Measurements from ENCODE around the gene NCOA7.
"Not testable (repeated sequence)": the region's sequence is repeated elsewhere in the genome, so short reads cannot be mapped to it uniquely, and the experiment has no call there.

NCOA7 gene

DNA sequence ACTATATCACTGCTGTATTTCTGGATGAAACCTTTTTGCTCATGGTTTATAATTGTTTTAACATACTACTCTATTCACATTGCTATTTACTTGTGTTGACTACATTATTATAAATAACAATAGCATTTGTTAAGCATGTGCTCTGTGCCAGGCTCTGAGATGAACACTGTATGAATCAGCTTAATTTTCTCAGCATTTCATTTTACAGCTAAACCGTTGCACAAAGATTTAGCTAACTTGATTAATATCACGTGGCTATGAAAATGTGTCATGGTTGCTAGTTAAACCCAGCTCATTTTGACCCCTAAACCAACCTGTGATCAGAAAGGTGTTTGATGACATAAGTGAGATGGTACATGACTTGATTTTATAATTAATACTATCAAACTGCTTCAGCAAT, 77.5 kb downstream of the NCOA7 start:
- no peak for DNase-seq (ENCODE audit: low read depth in 2 of 2)

DNA sequence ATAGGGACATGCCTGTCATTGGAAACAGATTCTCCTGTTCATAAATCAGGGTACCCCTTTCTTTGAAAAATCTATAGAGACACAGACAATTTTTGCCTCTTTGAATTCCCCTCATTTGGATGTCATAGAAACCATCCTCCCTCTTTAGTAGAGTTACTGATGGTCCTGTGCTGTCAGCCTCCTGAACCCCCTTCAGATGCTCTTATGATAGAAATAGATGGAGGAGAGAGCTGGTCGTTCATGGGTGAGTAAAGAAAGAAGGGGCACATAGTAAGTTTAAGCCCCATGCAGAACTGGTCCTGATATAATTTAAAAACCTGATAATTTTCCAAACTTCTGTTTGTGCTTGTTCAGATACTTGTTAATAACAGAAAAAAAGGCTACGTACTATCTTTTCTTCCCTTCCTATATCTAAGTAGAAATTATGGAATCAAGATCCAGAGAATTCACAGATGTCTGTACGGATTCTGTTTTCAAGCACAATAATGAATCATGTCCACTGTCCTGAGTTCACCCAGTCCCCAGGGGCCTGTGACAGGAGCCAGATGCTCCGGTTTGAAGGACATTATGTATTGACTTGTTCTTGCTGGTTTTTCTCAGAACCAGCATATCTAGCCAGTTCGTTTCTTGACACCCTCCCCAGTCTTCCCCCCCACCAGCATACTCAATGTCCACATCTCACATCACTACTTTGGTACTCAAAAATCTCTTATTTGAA, 78.1 kb downstream of the NCOA7 start:
- DNase-seq (ENCODE audit: low read depth in 2 of 2) = no peak

DNA sequence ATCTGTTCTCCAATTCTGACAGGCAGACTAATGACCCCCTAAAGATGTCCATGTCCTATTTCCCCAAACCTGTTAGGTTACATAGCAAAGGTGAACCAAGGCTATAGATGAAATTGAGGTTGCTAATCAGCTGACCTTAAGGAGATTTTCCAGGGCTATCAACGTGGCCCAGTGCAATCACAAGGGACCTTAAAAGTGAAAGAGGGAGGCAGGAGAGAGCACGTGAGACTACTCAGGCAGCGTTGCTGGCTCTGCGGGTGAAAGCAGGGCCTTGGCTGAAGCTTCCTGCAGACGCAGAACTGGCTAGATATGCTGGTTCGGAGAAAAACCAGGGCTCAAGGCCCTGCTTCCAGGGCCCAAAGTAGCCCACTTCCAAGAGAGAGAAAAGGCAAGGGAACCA, 78.7 kb downstream of the NCOA7 start:
- no peak for DNase-seq (ENCODE audit: low read depth in 2 of 2)

DNA sequence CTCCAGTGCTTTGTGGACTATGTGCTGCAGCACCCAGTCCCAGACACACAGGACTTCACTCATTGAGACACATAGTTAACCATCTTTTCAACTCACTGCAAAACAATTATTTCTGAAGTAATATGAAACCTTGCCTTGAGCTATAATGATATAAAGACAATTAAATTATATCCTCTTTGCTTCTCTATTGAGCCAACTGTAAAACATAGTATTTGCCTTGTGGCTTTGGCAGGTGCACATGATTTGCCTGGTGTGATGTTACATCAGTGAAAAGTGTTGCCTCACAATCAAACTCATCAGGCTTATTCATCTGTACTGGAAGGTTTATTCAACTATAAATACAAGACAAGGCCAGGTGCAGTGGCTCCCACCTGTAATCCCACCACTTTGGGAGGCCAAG, 80.6 kb downstream of the NCOA7 start:
- no peak for DNase-seq (ENCODE audit: low read depth in 2 of 2)

DNA sequence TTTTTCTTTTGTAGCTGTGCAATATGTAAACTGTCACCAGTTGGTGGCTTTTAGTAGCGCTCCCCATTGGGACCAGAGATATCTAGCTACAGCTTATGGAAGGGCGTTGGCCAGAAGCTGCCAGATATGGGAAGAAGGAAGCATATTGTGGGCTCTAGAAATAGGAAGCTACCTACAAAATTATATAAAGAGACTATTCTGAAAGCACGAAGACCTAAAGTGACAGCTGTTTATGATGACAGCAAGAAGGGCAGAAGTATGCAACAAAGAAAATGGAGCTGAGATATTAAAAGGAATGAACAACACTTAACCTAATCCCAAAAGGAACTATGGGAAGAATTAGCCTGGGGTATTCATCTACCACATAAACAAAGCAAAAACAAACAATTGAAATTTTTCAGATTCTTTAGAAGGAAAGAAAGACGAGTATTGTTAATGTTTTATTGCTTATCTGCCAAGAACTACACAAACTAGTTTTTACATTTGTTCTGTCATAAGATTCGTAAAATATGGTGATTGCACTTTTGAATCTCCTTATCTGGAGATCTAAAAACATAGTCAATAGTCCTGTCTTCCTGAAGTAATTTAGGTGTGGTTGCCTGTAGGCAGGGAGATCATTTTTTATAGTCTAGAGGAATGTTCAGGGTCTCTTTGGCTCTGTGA, 81.6 kb downstream of the NCOA7 start:
- DNase-seq (ENCODE audit: low read depth in 2 of 2) = no peak

DNA sequence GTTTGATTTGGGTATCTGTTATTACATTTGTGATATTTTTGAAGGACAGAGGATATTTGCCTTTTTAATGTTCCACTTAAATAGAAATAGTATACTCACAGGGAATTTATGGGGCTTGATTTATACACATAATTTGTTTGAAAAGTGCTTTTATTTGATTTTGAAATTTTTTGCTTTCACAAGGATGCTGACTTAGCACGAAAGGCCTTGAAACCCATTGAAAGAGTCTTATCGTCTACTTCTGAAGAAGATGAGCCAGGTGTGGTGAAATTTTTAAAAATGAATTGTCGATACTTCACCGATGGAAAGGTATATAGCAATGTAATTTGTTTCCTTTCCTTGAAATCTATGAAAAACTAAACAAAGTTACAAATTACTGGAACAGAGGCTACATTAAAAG, 91.5 kb downstream of the NCOA7 start:
- DNase-seq (ENCODE audit: low read depth in 2 of 2) = no peak

DNA sequence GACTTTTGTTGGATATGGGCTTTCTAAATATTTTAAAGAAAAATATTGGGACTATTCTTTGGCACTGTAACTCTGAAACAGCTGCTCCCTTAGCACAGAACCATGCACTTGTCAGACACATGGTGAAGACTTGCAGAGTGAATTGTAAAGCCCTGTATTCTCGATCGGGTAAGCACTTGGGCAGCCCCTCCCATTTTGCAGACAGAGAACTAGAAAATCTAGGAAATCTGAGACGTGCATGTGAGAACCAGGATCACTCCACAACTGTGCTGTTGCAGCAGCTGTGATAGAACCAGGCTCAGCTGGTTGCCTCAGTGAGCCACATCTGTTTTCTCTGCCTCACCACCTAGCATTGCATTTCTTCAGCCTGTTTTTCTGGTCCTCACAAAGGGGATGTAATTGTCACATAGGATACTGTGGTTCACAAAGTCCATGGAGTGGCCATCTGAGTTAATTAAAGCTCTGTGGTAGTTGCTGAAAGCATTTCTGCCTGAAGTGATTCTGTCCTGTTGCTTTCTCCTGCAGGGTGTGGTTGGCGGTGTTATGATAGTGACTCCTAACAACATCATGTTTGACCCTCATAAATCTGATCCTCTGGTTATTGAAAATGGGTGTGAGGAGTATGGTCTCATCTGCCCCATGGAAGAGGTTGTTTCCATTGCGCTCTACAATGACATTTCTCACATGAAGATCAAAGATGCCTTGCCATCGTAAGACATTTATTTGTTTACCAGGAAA, 94.0 kb downstream of the NCOA7 start:
- no peak for DNase-seq (ENCODE audit: low read depth in 2 of 2)

DNA sequence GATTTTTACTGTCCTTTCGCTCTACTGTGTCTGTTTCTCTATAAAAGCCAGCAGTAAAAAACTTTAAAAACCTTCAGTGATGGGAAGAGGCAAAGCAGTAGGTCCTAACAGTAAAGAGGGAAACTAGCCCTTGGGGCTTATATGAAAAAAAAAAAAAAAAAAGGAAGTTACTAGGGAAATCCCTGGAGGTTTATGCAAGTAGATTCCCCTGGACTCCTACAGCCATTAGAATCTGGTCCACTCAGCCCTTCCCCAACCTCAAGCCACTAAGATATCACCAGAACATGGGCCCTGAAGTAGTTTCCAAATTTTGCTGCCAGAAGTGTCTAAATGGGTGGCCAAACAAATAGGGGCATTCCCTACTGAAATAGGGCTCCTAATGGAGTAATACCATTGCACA, 95.3 kb downstream of the NCOA7 start:
- DNase-seq (ENCODE audit: low read depth in 2 of 2) = no peak

DNA sequence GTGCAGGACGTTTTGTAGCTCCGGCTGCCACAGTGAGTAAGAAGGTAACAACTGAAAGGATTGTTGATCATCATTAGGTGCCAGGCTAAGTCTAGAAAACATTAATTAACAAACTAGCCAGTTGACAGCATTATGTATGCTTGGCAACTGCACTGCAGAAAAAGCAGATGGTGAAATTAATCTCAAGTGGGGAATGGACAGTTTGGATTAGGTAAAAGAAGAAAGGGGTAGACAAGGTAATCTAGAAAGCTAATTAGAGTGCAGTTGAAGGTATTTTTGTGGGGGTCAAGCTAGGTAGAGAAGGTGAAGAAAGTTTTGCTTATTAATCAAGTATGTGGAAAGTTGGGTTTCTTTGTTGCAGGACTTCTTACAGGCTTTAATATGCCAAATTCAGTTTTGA, 96.2 kb downstream of the NCOA7 start:
- no peak for DNase-seq (ENCODE audit: low read depth in 2 of 2)

DNA sequence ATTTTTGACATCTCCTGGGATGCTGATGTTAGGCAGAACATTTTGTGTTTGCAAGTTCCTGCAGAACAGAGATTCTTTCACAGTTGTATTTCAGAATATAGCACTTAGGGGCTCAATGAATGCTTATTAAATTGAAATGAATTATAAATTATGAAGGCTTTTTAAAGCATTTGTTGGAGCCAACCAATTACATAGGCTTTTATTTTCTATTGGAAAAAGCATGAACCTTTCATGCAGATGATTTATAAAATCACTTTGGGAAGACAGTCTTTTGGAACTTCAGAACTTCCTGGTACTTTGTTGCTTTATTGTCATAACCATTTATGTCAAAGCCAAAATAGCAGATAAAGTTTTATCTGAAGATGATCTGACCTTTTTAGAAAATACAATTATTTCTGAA, 96.6 kb downstream of the NCOA7 start:
- no peak for DNase-seq (ENCODE audit: low read depth in 2 of 2)

DNA sequence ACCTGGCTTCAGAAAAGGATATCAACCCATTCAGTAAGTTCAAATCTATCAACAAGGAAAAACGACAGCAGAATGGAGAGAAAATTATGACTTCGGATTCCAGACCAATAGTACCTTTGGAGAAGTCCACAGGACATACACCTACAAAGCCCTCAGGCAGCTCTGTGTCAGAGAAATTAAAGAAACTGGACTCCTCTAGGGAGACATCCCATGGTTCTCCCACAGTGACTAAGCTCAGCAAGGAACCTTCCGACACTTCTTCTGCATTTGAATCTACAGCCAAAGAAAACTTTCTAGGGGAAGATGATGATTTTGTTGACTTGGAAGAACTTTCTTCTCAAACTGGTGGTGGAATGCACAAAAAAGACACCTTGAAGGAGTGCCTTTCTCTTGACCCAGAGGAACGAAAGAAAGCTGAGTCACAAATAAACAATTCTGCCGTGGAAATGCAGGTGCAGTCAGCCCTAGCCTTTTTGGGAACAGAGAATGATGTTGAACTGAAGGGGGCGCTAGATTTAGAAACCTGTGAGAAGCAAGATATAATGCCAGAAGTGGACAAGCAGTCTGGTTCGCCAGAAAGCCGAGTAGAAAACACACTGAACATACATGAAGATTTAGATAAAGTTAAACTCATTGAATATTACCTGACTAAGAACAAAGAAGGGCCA, 98.4 kb downstream of the NCOA7 start:
- DNase-seq (ENCODE audit: low read depth in 2 of 2) = peak in 1 of 2 donors; percentile 7

DNA sequence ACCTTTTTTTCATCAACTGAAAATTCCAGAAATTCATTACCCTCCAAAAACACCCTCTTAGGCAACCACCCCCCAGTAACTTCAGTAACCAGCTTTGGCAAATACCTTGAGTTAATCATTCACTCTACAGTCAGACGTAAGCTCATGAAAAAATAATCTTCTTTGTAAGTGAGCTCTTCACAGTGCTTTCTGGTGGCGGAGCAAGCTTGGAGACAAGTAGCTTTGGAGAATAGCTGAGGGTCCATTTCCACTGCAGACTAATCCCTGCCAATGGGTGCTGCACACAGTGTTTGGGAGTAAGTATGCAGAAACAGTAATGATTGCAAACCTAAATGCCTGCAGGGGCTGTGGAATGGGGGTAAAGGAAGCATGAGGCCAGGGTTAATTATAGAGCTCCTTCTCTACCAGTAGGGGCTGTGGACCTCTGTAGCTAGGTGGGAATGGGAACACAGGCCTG, 109.0 kb downstream of the NCOA7 start:
- DNase-seq (ENCODE audit: low read depth in 2 of 2) = no peak

DNA sequence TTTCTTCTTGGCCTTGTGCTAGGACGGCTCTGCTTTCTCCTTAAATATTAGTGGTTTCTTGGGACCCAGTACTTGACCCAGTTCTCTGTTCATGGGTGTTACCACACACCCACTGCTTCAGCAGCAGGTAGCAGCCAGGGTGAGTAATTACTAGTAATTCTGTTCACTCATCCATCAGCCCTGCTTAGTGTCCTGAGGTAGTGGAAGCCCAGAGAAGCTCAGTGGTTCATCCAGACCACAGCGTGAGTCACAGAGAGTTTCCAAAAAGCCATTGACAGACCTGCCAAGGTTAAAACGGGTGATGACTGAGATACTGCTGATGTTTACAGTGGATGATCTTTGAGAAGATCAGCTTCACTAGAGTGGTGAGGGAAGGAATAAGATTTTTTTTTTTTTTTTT, 114.1 kb downstream of the NCOA7 start:
- DNase-seq (ENCODE audit: low read depth in 2 of 2) = peak in 1 of 2 donors; percentile 34

DNA sequence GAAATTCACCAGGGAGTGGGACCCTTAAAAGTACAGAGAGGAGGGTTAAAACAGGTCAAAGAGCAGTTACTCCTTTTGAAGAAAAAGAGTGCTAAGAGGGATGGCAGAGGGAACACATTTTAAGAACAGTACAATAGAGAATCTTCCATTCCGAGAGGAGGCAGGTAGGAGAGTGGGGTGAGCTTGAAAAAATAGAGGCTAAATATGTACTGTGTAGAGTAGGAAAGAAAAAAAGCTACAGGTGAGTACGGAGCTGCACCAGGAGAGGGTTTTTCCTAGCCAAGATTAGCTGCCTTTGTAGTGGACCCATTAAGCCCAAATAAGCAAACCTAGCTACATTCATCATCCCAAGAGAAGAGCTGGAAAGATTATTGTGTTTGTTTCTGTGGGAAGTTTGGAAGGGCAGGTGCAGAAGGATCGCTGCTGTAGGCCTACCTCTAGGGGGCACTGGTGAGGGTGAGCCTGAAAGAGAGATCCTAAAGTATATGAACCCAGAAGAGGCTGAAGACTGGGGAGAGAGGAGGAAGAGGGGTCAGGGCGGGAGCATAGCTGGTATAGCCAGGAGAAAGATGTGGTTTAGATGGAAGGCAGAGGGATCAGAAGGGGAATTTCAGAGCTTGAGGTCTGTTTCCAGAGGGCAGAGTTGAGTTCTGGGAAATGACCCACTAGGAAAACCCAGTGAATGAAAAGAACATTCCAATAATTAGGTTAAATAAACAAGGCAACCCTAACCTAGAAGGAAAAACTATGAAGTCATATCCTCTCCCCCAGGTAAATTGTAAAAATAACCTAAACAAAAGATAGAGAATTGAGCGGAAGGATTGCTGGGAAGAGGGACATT, 115.6 kb downstream of the NCOA7 start:
- DNase-seq (ENCODE audit: low read depth in 2 of 2) = peak; percentile 36 to 39

DNA sequence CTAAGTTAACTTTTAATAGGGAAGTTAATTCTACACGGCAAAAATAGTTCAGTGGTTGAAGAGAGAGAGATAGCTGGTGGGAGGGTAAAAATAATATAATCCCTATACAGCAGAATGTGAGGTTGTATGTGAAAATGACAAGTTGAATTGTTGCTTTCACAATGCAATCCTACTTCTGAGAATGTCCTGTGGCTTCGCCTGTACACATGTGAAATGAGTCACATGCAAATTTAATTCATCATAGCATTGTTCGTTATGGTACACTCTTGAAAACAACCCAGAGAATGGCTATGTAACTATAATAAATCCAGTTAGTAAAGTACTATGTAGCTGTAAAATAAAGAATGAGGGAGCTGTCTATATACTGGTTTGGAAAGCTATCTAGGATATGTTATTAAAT, 119.8 kb downstream of the NCOA7 start:
- no peak for DNase-seq (ENCODE audit: low read depth in 2 of 2)

DNA sequence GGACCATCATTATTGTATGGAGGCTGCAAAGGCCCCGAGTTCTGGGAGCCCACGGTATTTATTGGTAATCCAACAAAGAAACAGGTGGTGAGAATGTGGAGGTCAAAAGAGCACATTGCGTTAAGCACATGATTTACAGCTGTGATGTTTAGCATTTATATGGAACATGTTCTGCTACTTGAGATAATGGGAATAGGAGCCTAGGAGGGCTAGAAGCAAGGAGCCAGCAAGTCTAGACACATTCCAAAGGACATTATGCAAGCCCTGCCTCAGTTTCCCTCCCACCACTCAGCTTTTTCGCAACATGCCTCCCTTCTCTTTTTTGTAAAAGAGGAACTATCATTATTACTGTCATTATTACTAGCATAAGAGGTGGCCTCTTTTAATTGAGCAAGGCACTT, 120.3 kb downstream of the NCOA7 start:
- DNase-seq (ENCODE audit: low read depth in 2 of 2) = not testable (repeated sequence)

DNA sequence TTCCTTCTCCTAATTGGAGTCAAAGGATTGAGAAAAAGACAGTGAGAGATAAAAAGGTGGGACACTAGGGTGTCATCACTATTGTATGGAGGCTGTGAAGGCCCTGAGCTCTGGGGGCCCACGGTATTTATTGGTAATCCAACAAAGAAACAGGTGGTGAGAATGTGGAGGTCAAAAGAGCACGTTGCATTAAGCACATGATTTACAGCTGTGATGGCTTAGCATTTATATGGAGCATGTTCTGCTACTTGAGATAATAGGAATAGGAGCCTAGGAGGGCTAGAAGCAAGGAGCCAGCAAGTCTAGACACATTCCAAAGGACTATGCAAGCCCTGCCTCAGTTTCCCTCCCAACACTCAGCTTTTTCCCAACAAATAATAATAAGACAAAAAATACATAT, 121.7 kb downstream of the NCOA7 start:
- DNase-seq (ENCODE audit: low read depth in 2 of 2) = not testable (repeated sequence)

DNA sequence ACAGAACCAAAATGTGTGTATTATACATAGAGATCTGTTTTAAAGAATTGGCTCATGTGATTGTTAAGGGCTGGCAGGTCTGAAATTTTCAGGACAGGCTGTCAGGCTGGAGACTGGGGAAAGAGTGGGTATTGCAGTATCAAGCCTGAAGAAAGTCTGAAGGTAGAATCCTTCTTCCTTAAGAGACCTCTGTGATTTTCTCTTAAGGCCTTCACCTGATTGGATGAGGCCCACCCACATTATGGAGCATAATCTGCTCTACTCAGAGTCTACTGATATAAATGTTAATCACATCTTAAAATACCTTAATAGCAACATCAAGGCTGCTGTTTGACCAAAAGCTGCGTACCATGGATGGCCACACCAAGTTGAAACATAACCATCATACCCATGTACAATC, 122.4 kb downstream of the NCOA7 start:
- DNase-seq (ENCODE audit: low read depth in 2 of 2) = no peak

DNA sequence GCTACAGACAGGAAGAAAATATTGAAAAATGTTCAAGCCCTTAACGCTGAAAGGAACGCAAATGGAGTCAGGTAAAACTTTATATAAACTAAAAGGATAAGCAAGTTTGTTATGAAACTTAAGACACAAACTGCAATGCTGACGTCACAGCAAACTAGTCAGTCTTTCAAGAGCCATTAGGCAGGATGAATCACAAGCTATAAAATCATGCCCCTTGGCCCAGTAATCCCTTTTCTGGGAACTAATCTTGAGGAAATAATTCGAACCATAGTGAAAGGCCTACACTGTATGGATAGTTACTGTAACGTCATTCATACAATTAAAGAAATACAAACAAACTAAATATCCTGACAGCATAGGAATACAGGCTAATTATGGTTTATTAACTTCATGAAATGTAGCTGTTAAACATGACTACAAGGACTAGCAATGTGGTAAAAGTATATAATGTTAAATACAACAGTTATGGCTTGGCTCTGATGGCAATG, 123.1 kb downstream of the NCOA7 start:
- DNase-seq (ENCODE audit: low read depth in 2 of 2) = no peak

DNA sequence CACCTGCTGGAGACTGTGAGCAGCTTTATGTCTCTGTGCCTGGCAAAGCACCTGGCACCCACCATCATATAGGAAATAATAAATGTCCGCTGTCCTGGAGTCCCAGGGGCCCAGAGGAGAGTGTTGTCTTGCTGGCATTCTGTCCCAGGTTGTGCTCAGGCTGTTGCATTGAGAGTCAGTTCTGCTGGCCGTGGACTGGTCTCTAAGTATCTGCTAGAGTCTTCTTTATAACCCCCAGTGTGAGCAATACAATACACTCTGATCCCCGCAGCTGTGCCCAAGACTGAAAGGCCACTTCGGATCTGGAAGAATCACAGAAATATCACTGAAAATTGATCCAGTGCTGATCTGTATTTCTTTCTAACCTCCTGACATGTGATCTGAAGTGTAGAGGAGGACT, 127.5 kb downstream of the NCOA7 start:
- no peak for DNase-seq (ENCODE audit: low read depth in 2 of 2)
